Activated effector memory CD4-positive, alpha-beta T cell treated with Interleukin-2 at 50 U/mL for 16 hours (primary cell): Measurements from ENCODE around the gene UNC80.
"Not testable (repeated sequence)": the region's sequence is repeated elsewhere in the genome, so short reads cannot be mapped to it uniquely, and the experiment has no call there.

Source experiments
- DNase-seq: peaks from one replicate; pipeline ENCODE4 v3.0.0-alpha.2; 2020

The UNC80 gene

GRCh38 chr2:209771474-209772289, at the start of gene UNC80:
UNC80 (plus strand) TSS chr2:209771832; CDS start chr2:209772073, 241 bp downstream.
- DNase-seq, result no peak

GRCh38 chr2:209726311-209726710, 45.3 kb upstream of the UNC80 start:
- DNase-seq, result no peak

DNA sequence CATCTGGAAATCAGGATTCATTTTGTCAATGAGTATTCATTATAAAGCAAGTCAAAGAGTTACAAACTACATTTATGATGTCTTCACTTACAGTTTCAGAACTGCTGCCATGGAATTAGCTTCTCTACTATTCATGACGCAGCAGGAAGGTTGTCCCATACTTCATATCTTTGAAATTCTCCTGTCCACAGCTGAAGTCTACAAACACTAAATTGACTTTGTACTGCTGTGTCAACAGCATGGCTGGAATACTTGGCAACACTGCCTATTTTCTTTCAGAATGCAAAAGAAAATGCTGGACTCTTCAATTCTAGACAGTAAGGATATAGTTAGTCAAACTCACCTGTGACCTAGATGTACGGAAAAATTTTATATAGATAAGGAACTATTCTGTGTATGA, 44.6 kb upstream of the UNC80 start:
- no peak for DNase-seq

DNA sequence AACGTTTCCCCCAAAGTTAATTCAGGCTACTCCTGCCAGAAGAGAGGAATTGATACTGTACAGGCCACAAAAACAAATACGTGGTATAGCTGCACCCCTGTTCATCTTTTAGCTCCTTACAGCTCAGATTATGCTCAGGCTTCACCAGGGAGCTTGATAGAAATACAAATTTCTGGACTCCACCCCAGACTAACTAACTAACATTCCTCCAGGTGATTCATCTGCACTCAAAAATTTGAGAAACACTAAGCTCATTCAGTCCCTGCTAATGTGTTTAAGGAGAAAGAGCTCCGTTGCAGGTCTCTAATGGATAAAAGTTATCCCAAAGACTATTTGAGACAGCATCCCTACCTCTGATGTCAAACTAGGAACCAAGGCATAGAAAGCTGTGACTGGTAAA, 36.8 kb upstream of the UNC80 start:
- no peak for DNase-seq

- DNase-seq, result no peak
Observed at GRCh38 chr2:209741953-209742352, 29.7 kb upstream of the UNC80 start.

DNA sequence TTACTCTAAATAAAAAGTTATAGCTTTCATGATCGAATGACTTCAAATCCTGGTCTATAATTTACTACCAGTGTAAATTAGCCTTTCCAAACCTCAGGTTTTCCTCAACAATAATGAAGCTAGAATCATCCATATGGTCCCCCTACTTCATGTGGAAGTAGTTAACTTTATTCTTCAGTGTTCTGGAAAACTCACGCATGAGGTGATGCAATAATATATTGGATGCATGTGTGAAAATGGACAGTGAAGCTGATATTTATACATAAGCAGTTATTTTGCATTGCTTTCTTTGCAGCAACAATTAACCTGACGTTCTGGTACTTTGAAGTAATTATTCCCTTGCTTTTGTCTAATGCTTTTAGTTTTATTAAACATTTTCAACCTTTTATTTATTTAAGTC, 18.6 kb upstream of the UNC80 start:
- DNase-seq, result no peak

DNA sequence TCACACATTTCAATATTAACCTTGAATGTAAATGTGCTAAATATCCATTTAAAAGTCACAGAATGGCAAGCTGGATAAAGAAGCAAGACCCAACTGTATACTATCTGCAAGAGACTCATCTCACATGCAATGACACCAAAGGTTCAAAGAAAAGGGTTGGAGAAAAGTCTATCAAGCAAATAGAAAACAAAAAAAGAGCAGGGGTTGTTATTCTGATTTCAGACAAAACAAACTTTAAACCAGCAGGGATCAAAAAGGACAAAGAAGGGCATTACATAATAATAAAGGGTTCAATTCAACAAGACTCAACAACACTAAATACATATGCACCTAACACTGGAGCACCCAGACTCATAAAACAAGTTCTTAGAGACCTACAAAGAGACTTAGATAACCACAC, 14.5 kb upstream of the UNC80 start:
- DNase-seq, result no peak

DNA sequence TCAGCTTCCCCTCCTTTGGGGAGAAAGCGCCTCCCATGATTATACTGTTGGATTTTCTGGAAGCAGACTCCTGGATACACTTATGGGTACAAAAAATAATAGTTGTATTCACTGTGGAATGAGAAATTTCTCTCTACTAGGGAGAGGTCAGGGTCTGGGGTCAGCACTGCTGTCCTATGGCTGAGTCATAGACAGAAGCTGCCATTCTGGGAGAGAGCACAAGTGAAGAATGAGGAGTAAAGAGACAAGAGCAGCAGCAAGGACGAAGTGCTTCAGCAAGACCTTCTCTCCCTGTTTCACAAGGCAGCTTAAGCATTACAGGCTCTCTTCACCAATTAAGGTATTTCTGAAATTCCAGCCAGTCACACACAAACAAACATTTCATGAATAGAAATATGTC, 10.1 kb upstream of the UNC80 start:
- DNase-seq, result no peak

DNA sequence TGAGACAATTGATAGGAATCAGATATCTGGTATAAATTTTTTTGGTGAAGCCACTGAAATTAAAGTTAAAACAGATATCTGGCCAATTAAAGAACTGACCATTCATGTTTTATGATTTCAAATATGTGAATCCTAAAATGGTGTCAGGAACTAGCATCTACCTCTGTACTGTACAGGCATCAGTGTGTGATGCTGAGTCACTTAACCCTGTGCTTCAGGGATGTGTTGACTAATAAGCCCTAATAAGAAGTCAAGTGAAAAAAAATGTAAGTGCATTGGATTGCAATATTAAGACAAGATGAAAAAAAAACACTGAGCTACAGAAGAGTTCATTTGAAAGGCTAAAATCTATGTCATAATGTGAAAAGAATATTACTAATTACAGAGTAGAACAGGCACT, 9.1 kb upstream of the UNC80 start:
- DNase-seq, result no peak

DNA sequence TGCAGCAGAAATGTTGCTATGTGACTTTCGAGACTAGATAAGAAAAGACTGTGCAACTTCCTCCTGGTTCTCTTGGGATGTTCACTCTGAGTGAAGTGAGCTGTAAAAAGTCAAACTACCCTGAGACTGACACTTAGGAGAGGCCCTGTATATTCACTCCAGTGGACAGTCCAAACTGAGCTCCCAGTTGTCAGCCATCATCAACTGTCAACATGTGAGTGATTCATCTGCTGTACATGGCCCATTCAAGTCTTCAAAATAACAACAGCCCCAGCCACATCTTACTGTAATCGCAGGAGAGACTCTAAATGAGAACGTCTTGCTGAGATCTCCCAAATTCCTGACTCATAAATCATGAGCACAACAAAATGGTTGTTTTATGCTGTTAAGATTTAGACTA, 8.5 kb upstream of the UNC80 start:
- DNase-seq, result no peak

DNA sequence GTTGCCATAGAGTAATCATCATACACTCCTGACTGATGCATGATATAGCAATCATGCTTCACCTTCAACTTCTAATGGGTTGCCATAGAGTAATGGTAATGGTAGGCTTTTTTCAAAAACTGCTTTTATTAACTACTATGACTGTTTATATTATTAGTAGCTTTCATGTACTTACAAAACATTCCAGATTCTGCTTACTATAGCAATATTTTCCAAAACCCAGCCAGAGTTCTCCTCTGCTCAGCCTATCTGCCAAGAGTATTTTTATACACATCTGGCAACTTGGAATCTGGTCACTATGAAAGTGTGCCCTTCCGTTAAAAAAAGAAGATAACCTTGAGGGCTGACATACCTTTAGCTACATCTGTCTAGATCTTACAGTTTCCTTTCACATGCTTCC, 5.0 kb upstream of the UNC80 start:
- no peak for DNase-seq

DNA sequence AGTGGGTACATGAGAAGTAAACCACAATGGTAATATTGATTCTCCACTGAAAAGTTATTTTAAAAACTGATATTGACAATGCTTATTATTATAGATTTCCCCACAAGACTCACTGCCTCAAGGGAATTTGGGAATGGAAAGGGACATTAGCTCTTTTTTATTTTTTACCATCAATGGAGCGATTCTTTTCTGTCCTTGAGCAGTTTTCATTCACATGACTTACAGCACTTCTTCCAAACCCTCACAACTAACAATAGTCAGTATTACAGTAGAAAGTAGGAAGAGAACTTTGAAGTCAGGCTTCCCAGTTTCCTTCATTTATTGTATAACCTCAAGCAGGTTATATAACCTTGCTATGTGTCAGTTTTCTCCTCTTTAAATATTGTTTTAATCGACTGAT, 4.3 kb upstream of the UNC80 start:
- no peak for DNase-seq

GRCh38 chr2:209768557-209768956, 3.1 kb upstream of the UNC80 start:
- no peak for DNase-seq

DNA sequence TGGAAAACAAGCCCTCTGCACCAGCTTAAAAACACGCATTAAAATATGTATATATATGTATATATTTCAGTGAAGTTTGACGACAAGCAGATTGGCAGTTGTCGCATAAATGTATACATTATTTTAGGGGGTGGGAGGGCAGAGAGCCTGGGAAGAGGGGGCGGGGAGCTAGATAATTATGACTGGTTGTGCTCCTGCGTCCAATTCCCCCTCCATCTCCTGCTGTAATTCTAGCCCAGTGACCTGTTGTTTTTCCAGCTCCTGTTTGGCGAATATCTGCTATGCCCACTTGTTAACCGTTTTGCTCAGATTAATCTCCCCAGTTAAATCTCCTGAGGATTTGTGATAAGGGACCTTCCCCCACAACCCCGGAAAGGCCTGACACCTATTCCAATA, 656 bp downstream of the UNC80 start:
- no peak for DNase-seq

GRCh38 chr2:209773377-209773776, 1.7 kb downstream of the UNC80 start:
- no peak for DNase-seq

DNA sequence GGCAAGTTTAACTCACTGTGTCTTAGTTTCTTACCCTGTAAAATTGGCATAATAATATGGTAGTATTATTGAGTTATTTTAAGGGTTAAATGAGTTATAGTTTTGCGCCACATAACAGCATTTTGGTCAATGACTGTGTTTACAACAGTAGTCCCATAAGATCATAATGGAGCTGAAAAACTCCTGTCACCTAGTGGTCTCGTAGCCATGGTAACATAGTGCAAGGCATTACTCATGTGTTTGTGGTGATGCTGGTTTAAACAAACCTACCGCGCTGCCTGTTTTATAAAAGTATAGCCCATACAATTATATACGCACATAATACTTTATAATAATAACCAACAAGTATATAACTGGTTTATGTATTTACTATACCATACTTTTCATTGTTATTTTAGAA, 15.8 kb downstream of the UNC80 start:
- no peak for DNase-seq

GRCh38 chr2:209788925-209789324, 17.3 kb downstream of the UNC80 start:
- DNase-seq, result no peak

GRCh38 chr2:209790066-209790728, 18.6 kb downstream of the UNC80 start:
- DNase-seq, result no peak

DNA sequence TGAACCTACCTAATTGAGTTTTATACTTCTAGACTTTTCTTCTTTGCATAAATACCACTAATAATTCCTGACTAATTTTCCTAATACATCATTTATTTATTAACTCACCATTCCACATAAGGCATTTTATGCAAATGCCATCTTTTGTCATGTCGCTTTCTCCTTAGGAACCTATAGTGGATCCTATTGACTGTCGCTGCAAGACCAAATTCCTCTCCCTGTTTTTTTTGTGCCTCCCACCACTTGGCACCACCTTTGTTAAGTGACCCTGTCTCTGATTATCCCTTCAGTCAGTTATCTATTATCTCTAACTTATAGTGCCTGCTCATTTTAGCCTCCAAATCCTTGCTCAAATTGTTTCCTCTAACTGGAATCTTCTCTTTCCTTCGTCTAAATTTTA, 19.5 kb downstream of the UNC80 start:
- DNase-seq, result no peak

DNA sequence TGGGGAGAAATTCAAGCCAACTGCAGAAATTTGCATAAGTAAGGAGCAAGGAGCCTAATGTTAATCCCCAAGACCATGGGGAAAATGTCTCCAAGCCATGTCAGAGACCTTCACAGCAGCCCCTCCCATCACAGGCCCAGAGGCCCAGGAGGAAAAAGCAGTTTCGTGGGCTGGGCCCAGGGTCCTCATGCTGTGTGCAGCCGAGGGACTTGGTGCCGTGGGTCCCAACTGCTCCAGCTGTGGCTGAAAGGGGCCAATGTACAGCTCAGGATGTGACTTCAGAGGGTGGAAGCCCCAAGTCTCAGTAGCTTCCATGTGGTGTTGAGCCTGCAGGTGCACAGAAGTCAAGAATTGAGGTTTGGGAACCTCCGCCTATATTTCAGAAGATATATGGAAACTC, 23.8 kb downstream of the UNC80 start:
- DNase-seq, result not testable (repeated sequence)

- no peak for DNase-seq
Observed at GRCh38 chr2:209805351-209805750, 33.7 kb downstream of the UNC80 start.

DNA sequence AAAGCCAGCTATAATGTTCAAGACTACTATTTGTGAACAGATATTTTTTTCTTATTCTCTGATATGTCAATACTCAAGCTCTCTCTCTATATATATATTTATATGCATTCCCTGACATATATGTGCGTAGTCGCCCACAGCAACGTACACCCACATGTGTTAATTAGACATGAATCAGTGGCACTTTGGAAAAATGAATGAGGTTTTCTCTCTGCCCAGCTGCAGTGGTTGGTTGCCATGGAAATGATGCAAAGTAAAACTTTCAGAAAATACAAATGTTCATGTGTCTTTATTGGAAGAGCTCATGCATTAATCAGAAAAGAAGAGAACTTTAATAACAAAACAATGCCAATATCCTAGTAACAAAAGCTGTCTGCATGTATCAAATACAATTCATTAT, 34.7 kb downstream of the UNC80 start:
- no peak for DNase-seq

GRCh38 chr2:209808521-209808920, 36.9 kb downstream of the UNC80 start:
- no peak for DNase-seq

GRCh38 chr2:209809256-209809655, 37.6 kb downstream of the UNC80 start:
- no peak for DNase-seq

GRCh38 chr2:209817844-209818271, 46.2 kb downstream of the UNC80 start:
- DNase-seq, result no peak
